ENCODE results near the gene FYCO1.

The FYCO1 gene

GRCh38 chr3:46013316-46014094, 17.9 kb upstream of the FYCO1 start:
- no peaks in the 10 kb centered on the region for H3K27me3 ChIP-seq (ENCODE audit: control insufficient read depth, insufficient read depth, low read length)
- H2AFZ ChIP-seq, result no peak overlapping the region
- H3K4me3 ChIP-seq (ENCODE audit: low read depth, low read length), result no peak overlapping the region
- no peak for TF ChIP-seq CTCF (IDR thresholded peaks at IDR 0.05)
- H3K4me2 ChIP-seq (ENCODE audit: low read length), result no peak overlapping the region
- no peaks in the 10 kb centered on the region for H3K79me2 ChIP-seq
- no peaks in the 10 kb centered on the region for H3K9me3 ChIP-seq (ENCODE audit: control insufficient read depth, low read length)
- no peaks in the 10 kb centered on the region for H3K36me3 ChIP-seq (ENCODE audit: control insufficient read depth, insufficient read depth, low read length)
- H3K27ac ChIP-seq, result no peak overlapping the region
- no peak overlapping the region for H3K9ac ChIP-seq
- H3K4me1 ChIP-seq, result no peaks in the 10 kb centered on the region

GRCh38 chr3:46012246-46012645, 16.6 kb upstream of the FYCO1 start:
- no peaks in the 10 kb centered on the region for H3K36me3 ChIP-seq (ENCODE audit: control insufficient read depth, insufficient read depth, low read length)

GRCh38 chr3:46010519-46011113, 15.0 kb upstream of the FYCO1 start:
- no peaks in the 10 kb centered on the region for H3K27me3 ChIP-seq (ENCODE audit: control insufficient read depth, insufficient read depth, low read length)
- no peaks in the 10 kb centered on the region for H3K79me2 ChIP-seq
- H3K4me3 ChIP-seq (ENCODE audit: low read depth, low read length), result no peak overlapping the region
- no peak overlapping the region for H3K4me2 ChIP-seq (ENCODE audit: low read length)
- H3K27ac ChIP-seq, result no peak overlapping the region
- no peaks in the 10 kb centered on the region for H3K36me3 ChIP-seq (ENCODE audit: control insufficient read depth, insufficient read depth, low read length)
- TF ChIP-seq CTCF (IDR thresholded peaks at IDR 0.05), result no peak
- no peaks in the 10 kb centered on the region for H3K9me3 ChIP-seq (ENCODE audit: control insufficient read depth, low read length)
- H3K4me1 ChIP-seq, result no peaks in the 10 kb centered on the region
- H2AFZ ChIP-seq, result no peak overlapping the region
- H3K9ac ChIP-seq, result no peak overlapping the region

More at GRCh38 chr3:46012246-46012645, 16.6 kb upstream of the FYCO1 start:
- Histone ChIP-seq H3K27ac (no peak overlapping the region), H3K9ac (no peak overlapping the region), H3K4me2 (ENCODE audit: low read length) (no peak overlapping the region), H3K4me3 (ENCODE audit: low read depth, low read length) (no peak overlapping the region), H3K9me3 (ENCODE audit: control insufficient read depth, low read length) (no peaks in the 10 kb centered on the region), H2AFZ (no peak overlapping the region), H3K4me1 (no peaks in the 10 kb centered on the region), H3K79me2 (no peaks in the 10 kb centered on the region), H3K27me3 (ENCODE audit: control insufficient read depth, insufficient read depth, low read length) (no peaks in the 10 kb centered on the region)
- TF ChIP-seq CTCF (IDR thresholded peaks at IDR 0.05), result no peak

- no peak overlapping the region for H3K4me3 ChIP-seq (ENCODE audit: low read depth, low read length)
- no peak for TF ChIP-seq CTCF (IDR thresholded peaks at IDR 0.05)
- no peak overlapping the region for H2AFZ ChIP-seq
- no peak overlapping the region for H3K4me2 ChIP-seq (ENCODE audit: low read length)
- H3K27me3 ChIP-seq (ENCODE audit: control insufficient read depth, insufficient read depth, low read length), result no peaks in the 10 kb centered on the region
- no peak overlapping the region for H3K27ac ChIP-seq
- no peaks in the 10 kb centered on the region for H3K79me2 ChIP-seq
- no peaks in the 10 kb centered on the region for H3K36me3 ChIP-seq (ENCODE audit: control insufficient read depth, insufficient read depth, low read length)
- no peak overlapping the region for H3K9ac ChIP-seq
- H3K9me3 ChIP-seq (ENCODE audit: control insufficient read depth, low read length), result no peaks in the 10 kb centered on the region
- H3K4me1 ChIP-seq, result no peaks in the 10 kb centered on the region
Observed at GRCh38 chr3:46008058-46008457, 12.4 kb upstream of the FYCO1 start.

Measured in parathyroid adenoma (tissue), 2 donors.